Kidney glomerular epithelial cell (primary cell): Measurements from ENCODE around the gene SMG6.

ENCODE experiments used
- DNase-seq: peaks from one replicate; lab custom pipeline; 2025; lab: John Stamatoyannopoulos, UW

The SMG6 gene

GRCh38 chr17:2060681-2061440, 242.7 kb downstream of the SMG6 start:
- no peak for DNase-seq

- DNase-seq, result no peak
Measured at GRCh38 chr17:2060385-2060658, 243.3 kb downstream of the SMG6 start.

GRCh38 chr17:2059547-2060384, 243.8 kb downstream of the SMG6 start:
- DNase-seq, result no peak

GRCh38 chr17:2058586-2059546, 244.7 kb downstream of the SMG6 start:
- peak; percentile 16 for DNase-seq

- DNase-seq, result no peak
Measured at GRCh38 chr17:2057760-2058585, 245.6 kb downstream of the SMG6 start.

GRCh38 chr17:2057175-2057759, 246.3 kb downstream of the SMG6 start:
- DNase-seq, result no peak

GRCh38 chr17:2056206-2057174, 247.1 kb downstream of the SMG6 start:
- no peak for DNase-seq

GRCh38 chr17:2055292-2056205, 248.0 kb downstream of the SMG6 start:
- DNase-seq, result no peak

- peak; percentile 35 for DNase-seq
Measured at GRCh38 chr17:2054512-2055291, 248.9 kb downstream of the SMG6 start, which contains the start of gene HIC1. HIC1 (plus strand) TSS chr17:2055103; CDS start chr17:2056691, 1,588 bp downstream.

GRCh38 chr17:2054262-2054511, 249.4 kb downstream of the SMG6 start:
- DNase-seq, result no peak

- peak; percentile 13 for DNase-seq
Measured at GRCh38 chr17:2053380-2054261, 250.0 kb downstream of the SMG6 start.

- no peak for DNase-seq
Measured at GRCh38 chr17:2051933-2052559, 251.5 kb downstream of the SMG6 start.

- no peak for DNase-seq
Measured at GRCh38 chr17:2051061-2051932, 252.3 kb downstream of the SMG6 start.

- no peak for DNase-seq
Measured at GRCh38 chr17:2050300-2051060, 253.1 kb downstream of the SMG6 start.
